Central memory CD8-positive, alpha-beta T cell (primary cell): ENCODE results near the gene FASTKD1.

Experiments used
- ATAC-seq: fragments of 150-1000 bp; cut with Tn5 transposase; replicated peaks from 2 replicates; pipeline ENCODE4 v1.10.0; 2022; ENCODE audit warnings: mild to moderate bottlenecking, moderate FRiP score, moderate number of reproducible peaks; ENCODE audit not compliant: poor library complexity, severe bottlenecking; ENCODE audit errors: extremely low read depth
- DNase-seq, 2 donors: peaks; one replicate each; pipeline ENCODE4 v3.0.0; 2021; ENCODE audit warnings: low spot score in 2 of 2
- H3K27ac Mint-ChIP-seq: one replicate; pipeline ENCODE4 v1.8.0; 2022; ENCODE audit warnings: low read depth, mild to moderate bottlenecking, moderate library complexity, mixed read lengths
- H3K27me3 Mint-ChIP-seq: one replicate; pipeline ENCODE4 v1.8.0; 2022; ENCODE audit warnings: mixed read lengths
- H3K36me3 Mint-ChIP-seq: one replicate; pipeline ENCODE4 v1.8.0; 2022; ENCODE audit warnings: mild to moderate bottlenecking, moderate library complexity, mixed read lengths; ENCODE audit not compliant: insufficient read depth
- H3K4me1 Mint-ChIP-seq: one replicate; pipeline ENCODE4 v1.8.0; 2022; ENCODE audit warnings: mixed read lengths
- H3K4me3 Mint-ChIP-seq: one replicate; pipeline ENCODE4 v1.8.0; 2022; ENCODE audit warnings: mild to moderate bottlenecking, moderate library complexity, mixed read lengths
- H3K9me3 Mint-ChIP-seq: one replicate; pipeline ENCODE4 v1.8.0; 2022; ENCODE audit warnings: mixed read lengths

FASTKD1 gene

DNA sequence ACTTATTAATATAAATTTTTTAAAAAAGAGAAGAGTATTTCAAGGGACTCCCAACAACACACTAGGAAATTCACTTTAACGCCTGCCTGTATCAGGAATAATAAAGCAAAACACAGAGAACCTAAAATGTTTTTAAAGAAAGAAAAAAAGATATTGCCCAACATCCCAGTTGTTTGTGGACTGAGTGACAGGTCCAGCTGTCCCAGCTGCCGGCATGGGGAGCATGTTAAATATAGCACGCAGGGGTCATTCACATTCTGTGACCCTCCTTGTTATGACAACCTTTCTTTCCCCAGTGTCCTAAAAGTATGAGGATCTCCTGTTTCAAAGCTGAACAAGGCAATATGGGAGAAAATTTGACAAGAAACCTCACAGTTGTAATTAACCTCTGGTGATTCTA lies 59.7 kb downstream of the FASTKD1 start:
- H3K36me3 Mint-ChIP-seq, result no peaks in the 10 kb centered on the region
- H3K4me3 Mint-ChIP-seq, result no peak overlapping the region
- no peaks in the 10 kb centered on the region for H3K9me3 Mint-ChIP-seq
- H3K27me3 Mint-ChIP-seq, result no peaks in the 10 kb centered on the region
- ATAC-seq (no peak), DNase-seq (no peak)
- no peaks in the 10 kb centered on the region for H3K4me1 Mint-ChIP-seq
- H3K27ac Mint-ChIP-seq, result no peak overlapping the region

DNA sequence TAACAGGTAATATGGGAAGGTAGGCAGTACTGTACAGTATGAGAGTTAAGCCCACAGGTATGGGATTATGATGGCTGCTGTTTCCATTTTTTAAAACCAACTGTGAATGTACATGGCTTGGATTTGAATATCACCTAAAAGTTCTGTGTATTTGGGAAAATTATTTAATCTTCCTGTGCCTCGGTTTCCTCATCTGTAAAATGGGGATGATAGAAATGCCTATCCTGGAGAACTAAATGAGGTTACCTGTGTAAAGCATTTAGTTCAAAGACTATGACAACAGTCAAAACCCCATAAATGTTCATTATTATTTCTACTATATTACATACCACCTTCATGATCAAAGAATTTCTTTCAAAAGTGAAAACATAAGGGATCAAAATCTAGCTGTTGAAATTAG lies 60.6 kb downstream of the FASTKD1 start:
- no peaks in the 10 kb centered on the region for H3K27me3 Mint-ChIP-seq

DNA sequence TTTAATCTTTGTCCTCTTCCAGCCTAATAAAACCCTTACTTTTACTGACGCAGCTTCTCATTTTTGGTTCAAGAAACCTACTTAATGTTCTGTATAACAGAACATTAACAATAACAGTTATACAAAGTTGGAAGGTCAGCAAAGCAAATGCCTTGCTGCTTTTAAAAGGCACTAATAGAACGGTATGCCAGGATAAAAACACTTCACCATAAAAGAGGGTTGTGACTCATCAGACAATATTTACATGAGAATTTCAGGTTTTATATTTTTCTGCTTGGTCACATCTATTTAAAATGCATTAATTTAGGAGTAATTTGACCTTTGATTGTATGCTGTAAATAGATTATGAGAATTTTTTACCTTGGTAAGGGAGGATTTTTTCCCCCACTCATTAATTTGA lies 61.1 kb downstream of the FASTKD1 start:
- no peak for ATAC-seq
- no peaks in the 10 kb centered on the region for H3K4me1 Mint-ChIP-seq
- no peaks in the 10 kb centered on the region for H3K27me3 Mint-ChIP-seq
- no peak for DNase-seq
- H3K9me3 Mint-ChIP-seq, result no peaks in the 10 kb centered on the region
- no peak overlapping the region for H3K27ac Mint-ChIP-seq
- H3K4me3 Mint-ChIP-seq, result no peak overlapping the region
- no peaks in the 10 kb centered on the region for H3K36me3 Mint-ChIP-seq

More for the DNA sequence above, 60.6 kb downstream of the FASTKD1 start:
- ATAC-seq (no peak), DNase-seq (no peak)
- no peak overlapping the region for H3K4me3 Mint-ChIP-seq
- no peaks in the 10 kb centered on the region for H3K36me3 Mint-ChIP-seq
- H3K4me1 Mint-ChIP-seq, result no peaks in the 10 kb centered on the region
- no peak overlapping the region for H3K27ac Mint-ChIP-seq
- no peaks in the 10 kb centered on the region for H3K9me3 Mint-ChIP-seq

- DNase-seq, result no peak
- Mint-ChIP-seq H3K36me3 (no peaks in the 10 kb centered on the region), H3K9me3 (no peaks in the 10 kb centered on the region), H3K27ac (no peak overlapping the region), H3K27me3 (no peaks in the 10 kb centered on the region), H3K4me3 (no peak overlapping the region), H3K4me1 (no peaks in the 10 kb centered on the region)
- ATAC-seq, result no peak
Measured at GRCh38 chr2:169511818-169512217, 61.8 kb downstream of the FASTKD1 start.

DNA sequence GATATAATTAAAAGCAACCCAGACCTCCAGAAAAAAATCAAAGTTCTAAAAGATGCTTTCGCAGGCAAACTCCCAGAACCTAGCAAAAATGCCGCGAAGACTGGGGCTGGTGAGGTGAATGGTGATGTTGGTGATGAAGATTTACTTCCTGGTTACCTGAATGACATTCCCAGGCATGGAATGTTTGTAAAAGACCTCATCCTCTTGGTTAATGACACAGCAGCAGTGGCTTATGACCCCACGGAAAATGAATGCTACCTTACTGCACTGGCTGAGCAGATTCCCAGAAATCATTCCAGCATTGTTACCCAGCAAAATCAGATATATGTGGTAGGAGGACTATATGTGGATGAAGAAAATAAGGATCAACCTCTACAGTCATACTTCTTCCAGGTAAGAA lies 63.2 kb downstream of the FASTKD1 start:
- H3K4me3 Mint-ChIP-seq, result no peak overlapping the region
- no peaks in the 10 kb centered on the region for H3K4me1 Mint-ChIP-seq
- no peak for ATAC-seq
- H3K36me3 Mint-ChIP-seq, result no peaks in the 10 kb centered on the region
- no peak for DNase-seq
- no peak overlapping the region for H3K27ac Mint-ChIP-seq
- no peaks in the 10 kb centered on the region for H3K27me3 Mint-ChIP-seq
- no peaks in the 10 kb centered on the region for H3K9me3 Mint-ChIP-seq

- Mint-ChIP-seq H3K36me3 (no peaks in the 10 kb centered on the region), H3K27me3 (no peaks in the 10 kb centered on the region), H3K9me3 (no peaks in the 10 kb centered on the region), H3K4me1 (no peaks in the 10 kb centered on the region), H3K4me3 (no peak overlapping the region), H3K27ac (no peak overlapping the region)
- DNase-seq (no peak), ATAC-seq (no peak)
Measured at GRCh38 chr2:169509955-169510354, 63.7 kb downstream of the FASTKD1 start.

DNA sequence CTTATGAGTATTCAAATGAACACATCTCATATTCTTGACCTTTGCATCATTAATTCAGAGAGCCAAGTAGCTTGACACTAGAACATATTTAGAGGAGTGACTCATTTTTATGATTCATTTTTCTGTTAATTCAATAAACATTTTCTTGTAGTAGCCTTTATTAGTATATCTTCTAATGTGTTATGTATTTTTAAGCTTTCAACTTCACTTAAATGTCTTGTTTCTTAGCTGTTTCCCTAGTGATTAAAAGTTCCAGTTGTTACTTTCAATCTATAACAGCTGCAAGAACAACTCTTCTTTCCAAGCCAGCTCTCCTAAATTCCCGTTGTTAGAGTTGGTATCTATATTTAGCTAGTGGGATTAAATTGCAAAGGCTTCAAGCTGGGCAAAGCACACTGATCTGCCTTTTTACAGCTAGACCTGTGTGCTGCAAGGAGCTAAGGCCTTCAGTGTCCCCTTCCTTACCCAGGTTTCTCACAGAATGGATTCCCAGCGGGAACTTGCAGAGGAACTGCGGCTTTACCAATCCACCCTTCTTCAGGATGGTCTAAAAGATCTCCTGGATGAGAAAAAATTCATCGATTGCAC lies 64.3 kb downstream of the FASTKD1 start, which contains the start of gene KLHL41:
TSS of gene KLHL41 (plus strand) at position 405 of the 588 bp plus-strand sequence. CDS start at position 482, 77 bp downstream.
- no peak for ATAC-seq
- Mint-ChIP-seq H3K27me3 (no peaks in the 10 kb centered on the region), H3K4me1 (no peaks in the 10 kb centered on the region), H3K36me3 (no peaks in the 10 kb centered on the region), H3K9me3 (no peaks in the 10 kb centered on the region), H3K4me3 (no peak within 1 kb of the TSS), H3K27ac (no peak within 1 kb of the TSS)
- DNase-seq, result no peak

GRCh38 chr2:169507698-169508097 lies 66.0 kb downstream of the FASTKD1 start:
- no peak for ATAC-seq
- H3K36me3 Mint-ChIP-seq, result no peaks in the 10 kb centered on the region

GRCh38 chr2:169504651-169505050 lies 69.0 kb downstream of the FASTKD1 start:
- H3K9me3 Mint-ChIP-seq, result no peaks in the 10 kb centered on the region

More at GRCh38 chr2:169507698-169508097, 66.0 kb downstream of the FASTKD1 start:
- no peak overlapping the region for H3K27ac Mint-ChIP-seq
- H3K27me3 Mint-ChIP-seq, result no peaks in the 10 kb centered on the region
- H3K4me1 Mint-ChIP-seq, result no peaks in the 10 kb centered on the region
- H3K4me3 Mint-ChIP-seq, result no peak overlapping the region
- no peaks in the 10 kb centered on the region for H3K9me3 Mint-ChIP-seq
- no peak for DNase-seq

GRCh38 chr2:169495310-169495928 lies 78.2 kb downstream of the FASTKD1 start:
- no peaks in the 10 kb centered on the region for H3K27me3 Mint-ChIP-seq
- no peaks in the 10 kb centered on the region for H3K36me3 Mint-ChIP-seq
- no peak overlapping the region for H3K27ac Mint-ChIP-seq
- ATAC-seq (no peak), DNase-seq (no peak)
- no peak overlapping the region for H3K4me3 Mint-ChIP-seq
- no peaks in the 10 kb centered on the region for H3K4me1 Mint-ChIP-seq
- H3K9me3 Mint-ChIP-seq, result no peaks in the 10 kb centered on the region

More at GRCh38 chr2:169504651-169505050, 69.0 kb downstream of the FASTKD1 start:
- no peak for ATAC-seq
- Mint-ChIP-seq H3K27me3 (no peaks in the 10 kb centered on the region), H3K36me3 (no peaks in the 10 kb centered on the region), H3K27ac (no peak overlapping the region), H3K4me3 (no peak overlapping the region), H3K4me1 (no peaks in the 10 kb centered on the region)
- DNase-seq, result no peak

DNA sequence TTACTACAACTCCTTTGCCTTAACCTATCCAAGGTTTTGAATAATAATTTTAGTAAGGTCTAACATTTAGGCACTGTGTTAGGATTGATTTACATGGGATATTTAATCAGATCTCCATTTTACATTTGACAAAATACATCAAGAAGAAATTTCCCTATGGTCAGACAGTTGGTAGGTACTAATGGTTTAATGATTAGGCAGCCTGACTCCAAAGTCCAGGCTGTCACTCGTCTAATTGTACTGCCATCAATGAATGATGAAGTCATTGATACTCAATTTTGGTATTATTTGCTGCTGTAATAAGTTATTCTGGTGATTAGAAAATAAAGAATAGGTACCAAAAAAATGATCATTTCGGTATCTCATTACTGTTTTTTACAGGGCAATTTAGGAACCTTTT lies 80.3 kb downstream of the FASTKD1 start:
- Mint-ChIP-seq H3K9me3 (no peaks in the 10 kb centered on the region), H3K4me3 (no peak overlapping the region), H3K27me3 (no peaks in the 10 kb centered on the region), H3K36me3 (no peaks in the 10 kb centered on the region), H3K4me1 (no peaks in the 10 kb centered on the region), H3K27ac (no peak overlapping the region)
- no peak for ATAC-seq
- no peak for DNase-seq

DNA sequence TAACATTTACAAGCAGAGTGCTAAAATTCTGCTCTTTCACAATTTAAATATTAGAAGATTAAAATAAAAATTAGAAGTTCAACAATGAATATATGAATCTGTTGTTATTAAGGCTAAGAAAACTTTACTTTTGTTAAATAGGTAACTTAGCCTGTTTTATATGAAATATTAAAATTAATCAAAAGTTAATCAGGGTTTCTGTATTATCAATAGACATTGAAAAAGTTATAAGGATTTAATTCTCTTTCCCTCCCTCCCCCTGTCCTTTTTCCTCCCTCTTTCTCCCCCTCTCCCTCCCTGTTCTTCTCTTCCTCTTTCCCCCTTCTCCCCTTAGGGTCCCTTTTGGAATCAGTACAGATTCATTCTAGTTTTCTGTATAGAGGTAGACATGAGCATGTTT lies 82.3 kb downstream of the FASTKD1 start:
- no peak overlapping the region for H3K4me3 Mint-ChIP-seq
- no peaks in the 10 kb centered on the region for H3K27me3 Mint-ChIP-seq
- no peaks in the 10 kb centered on the region for H3K4me1 Mint-ChIP-seq
- DNase-seq (no peak), ATAC-seq (no peak)
- H3K36me3 Mint-ChIP-seq, result no peaks in the 10 kb centered on the region
- no peak overlapping the region for H3K27ac Mint-ChIP-seq
- no peaks in the 10 kb centered on the region for H3K9me3 Mint-ChIP-seq

DNA sequence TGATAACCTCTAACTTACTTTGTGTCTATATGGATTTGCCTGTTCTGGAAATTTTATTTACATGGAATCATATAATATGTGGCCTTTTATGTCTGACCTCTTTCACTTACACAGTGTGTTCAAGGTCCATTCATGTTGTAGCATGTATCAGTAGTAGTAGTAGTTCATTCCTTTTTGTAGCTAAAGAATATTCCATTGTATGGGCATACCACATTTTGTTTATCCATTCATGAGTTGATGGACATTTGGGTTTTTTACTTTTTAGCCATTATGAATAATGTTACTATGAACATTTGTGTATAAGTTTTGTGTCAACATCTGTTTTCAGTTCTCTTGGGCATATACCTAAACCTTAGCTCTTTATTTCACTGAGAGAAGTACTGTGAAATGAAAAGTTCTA lies 82.8 kb downstream of the FASTKD1 start:
- H3K9me3 Mint-ChIP-seq, result no peaks in the 10 kb centered on the region
- no peaks in the 10 kb centered on the region for H3K4me1 Mint-ChIP-seq
- no peak overlapping the region for H3K27ac Mint-ChIP-seq
- H3K36me3 Mint-ChIP-seq, result no peaks in the 10 kb centered on the region
- ATAC-seq, result no peak
- no peak overlapping the region for H3K4me3 Mint-ChIP-seq
- DNase-seq, result no peak
- H3K27me3 Mint-ChIP-seq, result no peaks in the 10 kb centered on the region
